ENCODE measurements around the gene USP22. TPM values are rescaled to one million over a fixed set of nuclear protein-coding genes. Genes with fewer than 3 reads are reported as not detected.
"Not testable (repeated sequence)": the region's sequence is repeated elsewhere in the genome, so short reads cannot be mapped to it uniquely, and the experiment has no call there.

Gene USP22
- total RNA-seq, result 100 to 1,000 TPM; 127 to 262 (median 197) TPM

GRCh38 chr17:21042458-21043295 lies at the start of gene USP22:
Gene USP22 (minus strand): TSS chr17:21043011. CDS start chr17:21042835, 176 bp downstream.
- intact Hi-C loops (cut with DNase I), result loop anchor here (5.0 to 10.0 kb wide), 2 partner anchors 170 to 242 kb away; partner anchors contain the start of genes MAP2K3 and TMEM11
- peak in 1 of 2 donors; percentile 21 for DNase-seq

GRCh38 chr17:21090902-21091618 lies 48.2 kb upstream of the USP22 start:
- H3K27me3 ChIP-seq, result no peaks in the 10 kb centered on the region
- no peak overlapping the region for H3K27ac ChIP-seq
- H3K4me1 ChIP-seq, result no peaks in the 10 kb centered on the region
- WGBS, 2 donors, result 55% methylated on average over 4 of the region's 4 CpGs
- H3K4me3 ChIP-seq (replicated peaks in 1 of 3), result no peak overlapping the region
- TF ChIP-seq POLR2A (IDR thresholded peaks at IDR 0.05), result no peak
- H3K9me3 ChIP-seq, result no peaks in the 10 kb centered on the region
- DNase-seq, result no peak
- H3K36me3 ChIP-seq, result no peaks in the 10 kb centered on the region
- intact Hi-C loops (cut with DNase I), result no loop called here

More at GRCh38 chr17:21042458-21043295, at the start of gene USP22:
- Histone ChIP-seq H3K4me3 (replicated peaks in 1 of 3) (peak within 1 kb of the TSS; percentile 87 to 99 (median 89)), H3K4me1 (peaks cover 24 to 39% of the 10 kb centered on the region in 2 donors), H3K36me3 (no peaks in the 10 kb centered on the region), H3K9me3 (no peaks in the 10 kb centered on the region), H3K27me3 (no peaks in the 10 kb centered on the region), H3K27ac (peak within 1 kb of the TSS; percentile 100)
- TF ChIP-seq POLR2A (IDR thresholded peaks at IDR 0.05) (peak; percentile 87 to 97), CTCF (IDR thresholded peaks at IDR 0.05) (peak in 1 of 6 experiments; percentile 7)
- 0% methylated on average over 17 to 20 of the region's 91 CpGs for WGBS, 2 donors

GRCh38 chr17:21089933-21090901 lies 47.4 kb upstream of the USP22 start:
- H3K27ac ChIP-seq, result no peak overlapping the region
- H3K27me3 ChIP-seq, result no peaks in the 10 kb centered on the region
- intact Hi-C loops (cut with DNase I), result no loop called here
- 87 to 88% methylated on average over 7 of the region's 7 CpGs for WGBS, 2 donors
- H3K4me1 ChIP-seq, result no peaks in the 10 kb centered on the region
- H3K36me3 ChIP-seq, result no peaks in the 10 kb centered on the region
- no peaks in the 10 kb centered on the region for H3K9me3 ChIP-seq
- no peak for TF ChIP-seq CTCF (IDR thresholded peaks at IDR 0.05)
- no peak for TF ChIP-seq POLR2A (IDR thresholded peaks at IDR 0.05)
- H3K4me3 ChIP-seq (replicated peaks in 1 of 3), result no peak overlapping the region
- no peak for DNase-seq

GRCh38 chr17:21089145-21089544 lies 46.3 kb upstream of the USP22 start:
- intact Hi-C loops (cut with DNase I), result no loop called here
- H3K27me3 ChIP-seq, result no peaks in the 10 kb centered on the region
- no peak for DNase-seq
- no peaks in the 10 kb centered on the region for H3K9me3 ChIP-seq
- TF ChIP-seq POLR2A (IDR thresholded peaks at IDR 0.05), result no peak
- no peak for TF ChIP-seq CTCF (IDR thresholded peaks at IDR 0.05)
- H3K36me3 ChIP-seq, result no peaks in the 10 kb centered on the region
- 89 to 100% methylated on average over 1 of the region's 1 CpG for WGBS, 2 donors
- H3K27ac ChIP-seq, result no peak overlapping the region
- H3K4me1 ChIP-seq, result no peaks in the 10 kb centered on the region
- no peak overlapping the region for H3K4me3 ChIP-seq (replicated peaks in 1 of 3)

GRCh38 chr17:21085707-21086106 lies 42.9 kb upstream of the USP22 start:
- no peak overlapping the region for H3K27ac ChIP-seq
- H3K9me3 ChIP-seq, result no peaks in the 10 kb centered on the region
- intact Hi-C loops (cut with DNase I), result no loop called here
- H3K27me3 ChIP-seq, result no peaks in the 10 kb centered on the region
- 82 to 95% methylated on average over 32 of the region's 32 CpGs for WGBS, 2 donors
- no peaks in the 10 kb centered on the region for H3K4me1 ChIP-seq
- no peak overlapping the region for H3K4me3 ChIP-seq (replicated peaks in 1 of 3)
- H3K36me3 ChIP-seq, result no peaks in the 10 kb centered on the region
- TF ChIP-seq POLR2A (IDR thresholded peaks at IDR 0.05) (no peak), CTCF (IDR thresholded peaks at IDR 0.05) (no peak)
- DNase-seq, result no peak

- DNase-seq; intact Hi-C loops (cut with DNase I); H3K27me3 ChIP-seq; H3K27ac ChIP-seq; H3K4me3 ChIP-seq (replicated peaks in 1 of 3); H3K9me3 ChIP-seq; H3K4me1 ChIP-seq; H3K36me3 ChIP-seq: not testable (repeated sequence)
- 94 to 100% methylated on average over 1 of the region's 1 CpG for WGBS, 2 donors
These were observed 42.5 kb upstream of the USP22 start for GRCh38 chr17:21085280-21085679.

All from thyroid gland (tissue), 4 donors.